ENCODE data around the gene RAD18.

- TF ChIP-seq EZH2phosphoT487 (IDR thresholded peaks at IDR 0.05; ENCODE audit: borderline replicate concordance, low read depth, low read length) (no peak), CTCF (conservative IDR thresholded peaks at IDR 0.05; ENCODE audit: low read length) (no peak)
These were observed 125.0 kb downstream of the RAD18 start for GRCh38 chr3:8838234-8838633.
